ENCODE measurements around the gene ASAH2. TPM values are rescaled to one million over a fixed set of nuclear protein-coding genes. Genes with fewer than 3 reads are reported as not detected.

ASAH2 gene
- total RNA-seq, 2 donors from 2014 or later: 3.9 to 5.0 TPM

GRCh38 chr10:50291261-50291850 lies 40.0 kb upstream of the ASAH2 start:
- Histone ChIP-seq H3K9me3 (no peaks in the 10 kb centered on the region), H3K4me1 (no peaks in the 10 kb centered on the region), H3K27me3 (no peaks in the 10 kb centered on the region), H3K27ac (no peak overlapping the region), H3K4me3 (no peak overlapping the region), H3K36me3 (no peaks in the 10 kb centered on the region), H3K9ac (ENCODE audit: low read depth in 2 of 2, low read length in 2 of 2) (no peak overlapping the region)
- intact Hi-C loops (cut with DNase I): no loop called here
- no peak for TF ChIP-seq CTCF (IDR thresholded peaks at IDR 0.05)
- DNase-seq: no peak

- H3K27ac ChIP-seq: no peak overlapping the region
- intact Hi-C loops (cut with DNase I): loop anchor here (10.0 kb wide), 1 partner anchor 346 kb away; no protein-coding TSS in a partner anchor
Measured at GRCh38 chr10:50289196-50289595, 37.9 kb upstream of the ASAH2 start.

GRCh38 chr10:50286996-50287803 lies 35.9 kb upstream of the ASAH2 start:
- no peaks in the 10 kb centered on the region for H3K4me1 ChIP-seq
- intact Hi-C loops (cut with DNase I): loop anchor here (10.0 kb wide), 1 partner anchor 348 kb away; no protein-coding TSS in a partner anchor
- no peak for TF ChIP-seq CTCF (IDR thresholded peaks at IDR 0.05)
- no peak overlapping the region for H3K4me3 ChIP-seq
- DNase-seq: no peak
- no peak overlapping the region for H3K27ac ChIP-seq
- no peaks in the 10 kb centered on the region for H3K9me3 ChIP-seq
- H3K9ac ChIP-seq (ENCODE audit: low read depth in 2 of 2, low read length in 2 of 2): no peak overlapping the region
- no peaks in the 10 kb centered on the region for H3K27me3 ChIP-seq
- no peaks in the 10 kb centered on the region for H3K36me3 ChIP-seq

More at GRCh38 chr10:50289196-50289595, 37.9 kb upstream of the ASAH2 start:
- H3K27me3 ChIP-seq: no peaks in the 10 kb centered on the region
- no peaks in the 10 kb centered on the region for H3K4me1 ChIP-seq
- no peaks in the 10 kb centered on the region for H3K36me3 ChIP-seq
- TF ChIP-seq CTCF (IDR thresholded peaks at IDR 0.05): no peak
- DNase-seq: no peak
- no peak overlapping the region for H3K9ac ChIP-seq (ENCODE audit: low read depth in 2 of 2, low read length in 2 of 2)
- no peak overlapping the region for H3K4me3 ChIP-seq
- no peaks in the 10 kb centered on the region for H3K9me3 ChIP-seq

- intact Hi-C loops (cut with DNase I): loop anchor here (10.0 kb wide), 1 partner anchor 348 kb away; no protein-coding TSS in a partner anchor
- Histone ChIP-seq H3K4me3 (no peak overlapping the region), H3K36me3 (no peaks in the 10 kb centered on the region), H3K27me3 (no peaks in the 10 kb centered on the region), H3K27ac (no peak overlapping the region), H3K9me3 (no peaks in the 10 kb centered on the region), H3K4me1 (no peaks in the 10 kb centered on the region), H3K9ac (ENCODE audit: low read depth in 2 of 2, low read length in 2 of 2) (no peak overlapping the region)
- DNase-seq: no peak
- TF ChIP-seq CTCF (IDR thresholded peaks at IDR 0.05): no peak
Measured at GRCh38 chr10:50286517-50286916, 35.2 kb upstream of the ASAH2 start.

- H3K4me1 ChIP-seq: no peaks in the 10 kb centered on the region
- no peaks in the 10 kb centered on the region for H3K27me3 ChIP-seq
- TF ChIP-seq CTCF (IDR thresholded peaks at IDR 0.05): no peak
- intact Hi-C loops (cut with DNase I): loop anchor here (10.0 kb wide), 1 partner anchor 353 kb away; no protein-coding TSS in a partner anchor
- no peak overlapping the region for H3K4me3 ChIP-seq
- H3K27ac ChIP-seq: no peak overlapping the region
- no peak for DNase-seq
- H3K36me3 ChIP-seq: no peaks in the 10 kb centered on the region
- no peak overlapping the region for H3K9ac ChIP-seq (ENCODE audit: low read depth in 2 of 2, low read length in 2 of 2)
- H3K9me3 ChIP-seq: no peaks in the 10 kb centered on the region
Measured at GRCh38 chr10:50281967-50282522, 30.7 kb upstream of the ASAH2 start.

All from colonic mucosa (tissue), 4 donors.